HFFc6 (cell line): ENCODE data around the gene SLK. TPM values are rescaled to one million over a fixed set of nuclear protein-coding genes. Genes with fewer than 3 reads are reported as not detected.

Experiments used
- DNase-seq: peaks from one replicate; pipeline ENCODE4 v3.0.0-alpha.2; 2018
- H3K27ac Mint-ChIP-seq: 2 replicates; pipeline ENCODE4 v1.8.0; 2020; ENCODE audit warnings: mild to moderate bottlenecking, mixed read lengths
- H3K27me3 Mint-ChIP-seq: 2 replicates; pipeline ENCODE4 v1.8.0; 2021; ENCODE audit warnings: mild to moderate bottlenecking, moderate library complexity, mixed read lengths; ENCODE audit not compliant: insufficient read depth
- H3K36me3 Mint-ChIP-seq: 2 replicates; pipeline ENCODE4 v1.8.0; 2021; ENCODE audit warnings: low read depth, mixed read lengths
- H3K4me1 Mint-ChIP-seq: 2 replicates; pipeline ENCODE4 v1.8.0; 2020; ENCODE audit warnings: low read depth, mixed read lengths
- H3K4me3 Mint-ChIP-seq: 2 replicates; pipeline ENCODE4 v1.8.0; 2020; ENCODE audit warnings: mild to moderate bottlenecking, moderate library complexity, mixed read lengths
- H3K9me3 Mint-ChIP-seq: 2 replicates; pipeline ENCODE4 v1.8.0; 2020; ENCODE audit warnings: mild to moderate bottlenecking, mixed read lengths
- CTCF ChIP-seq: fragments of 200-600 bp; sonication (generic); IDR thresholded peaks from 2 replicates; pipeline ENCODE4 v1.5.0; 2021; ENCODE audit warnings: antibody characterized with exemption, mild to moderate bottlenecking
- total RNA-seq, 6 experiments: library from RNA; stranded (reverse); fragmentation: NEBNext Ultra II Directional; extraction: Animal tissue kit (Norgen Biotek cat#: 25700); gene quantifications; 2 replicates in 1 of 6; 3 replicates in 5 of 6; pipeline ENCODE4 v1.2.3, GENCODE V29; 2021

The SLK gene
- total RNA-seq, 6 experiments from 2014 or later: 21.6 to 29.9 (median 27.3) TPM

DNA sequence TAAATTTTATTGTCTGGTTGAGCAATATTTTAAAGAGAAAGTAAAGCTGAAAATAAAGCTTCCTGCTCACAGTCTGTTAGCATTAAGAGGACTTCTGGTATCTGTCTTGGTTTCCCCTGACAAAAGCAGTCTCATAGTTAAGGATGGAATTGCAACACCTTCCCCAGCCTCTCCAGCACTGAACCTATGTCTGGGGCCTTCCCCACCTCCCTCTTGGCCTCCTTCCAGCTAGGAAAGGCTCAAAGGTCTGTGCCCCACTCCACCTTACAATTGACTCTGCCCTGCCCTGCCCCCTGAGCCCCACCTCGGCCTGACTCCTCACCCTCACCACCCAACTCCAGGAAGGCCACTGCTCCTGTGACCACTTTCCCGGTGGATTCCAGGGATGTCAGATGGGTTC, 85.5 kb downstream of the SLK start:
- no peak for TF ChIP-seq CTCF
- no peak overlapping the region for H3K4me3 Mint-ChIP-seq
- no peak for DNase-seq
- no peak overlapping the region for H3K27ac Mint-ChIP-seq
- no peaks in the 10 kb centered on the region for H3K36me3 Mint-ChIP-seq
- no peaks in the 10 kb centered on the region; the same call in 1 of the 2 replicates for H3K27me3 Mint-ChIP-seq
- peaks cover 60% of the 10 kb centered on the region for H3K4me1 Mint-ChIP-seq
- no peaks in the 10 kb centered on the region for H3K9me3 Mint-ChIP-seq

GRCh38 chr10:104053201-104053600, 86.3 kb downstream of the SLK start:
- Mint-ChIP-seq H3K9me3 (no peaks in the 10 kb centered on the region), H3K4me3 (no peak overlapping the region), H3K4me1 (peaks cover 60% of the 10 kb centered on the region), H3K36me3 (no peaks in the 10 kb centered on the region), H3K27me3 (no peaks in the 10 kb centered on the region; the same call in 1 of the 2 replicates), H3K27ac (peak overlapping the region; percentile 9)
- no peak for DNase-seq
- TF ChIP-seq CTCF: no peak

GRCh38 chr10:104054430-104054829, 87.5 kb downstream of the SLK start:
- TF ChIP-seq CTCF: no peak
- H3K4me3 Mint-ChIP-seq: peak overlapping the region; percentile 35
- H3K27ac Mint-ChIP-seq: peak overlapping the region; percentile 90
- DNase-seq: peak; percentile 81
- peaks cover 54% of the 10 kb centered on the region for H3K4me1 Mint-ChIP-seq
- H3K36me3 Mint-ChIP-seq: no peaks in the 10 kb centered on the region
- no peaks in the 10 kb centered on the region for H3K27me3 Mint-ChIP-seq
- H3K9me3 Mint-ChIP-seq: no peaks in the 10 kb centered on the region

- H3K9me3 Mint-ChIP-seq: no peaks in the 10 kb centered on the region
- H3K36me3 Mint-ChIP-seq: no peaks in the 10 kb centered on the region
- no peak for TF ChIP-seq CTCF
- peaks cover 1% of the 10 kb centered on the region; the same call in 1 of the 2 replicates for H3K27me3 Mint-ChIP-seq
- no peak overlapping the region for H3K27ac Mint-ChIP-seq
- peaks cover 53% of the 10 kb centered on the region for H3K4me1 Mint-ChIP-seq
- H3K4me3 Mint-ChIP-seq: no peak overlapping the region
- DNase-seq: no peak
These were observed 89.8 kb downstream of the SLK start for GRCh38 chr10:104056619-104057273.

GRCh38 chr10:104057717-104058116, 90.8 kb downstream of the SLK start:
- DNase-seq: no peak
- TF ChIP-seq CTCF: no peak

More at GRCh38 chr10:104057717-104058116, 90.8 kb downstream of the SLK start:
- H3K27ac Mint-ChIP-seq: no peak overlapping the region
- H3K27me3 Mint-ChIP-seq: peaks cover 1% of the 10 kb centered on the region; the same call in 1 of the 2 replicates
- no peaks in the 10 kb centered on the region for H3K36me3 Mint-ChIP-seq
- no peak overlapping the region for H3K4me3 Mint-ChIP-seq
- H3K4me1 Mint-ChIP-seq: peaks cover 49% of the 10 kb centered on the region
- no peaks in the 10 kb centered on the region for H3K9me3 Mint-ChIP-seq
